GM10266 (cell line): ENCODE data around the gene GDPD5.

Experiments
- DNase-seq: peaks from one replicate; pipeline ENCODE4 v3.0.0; 2012; ENCODE audit errors: extremely low spot score
- TF ChIP-seq, protein P1 (sequence below): IDR thresholded peaks from 2 replicates; pipeline ENCODE4 v1.5.1; 2012; ENCODE audit warnings: mild to moderate bottlenecking, low read depth; ENCODE audit not compliant: control insufficient read depth, insufficient read depth; ENCODE audit errors: missing control alignments

The GDPD5 gene

DNA sequence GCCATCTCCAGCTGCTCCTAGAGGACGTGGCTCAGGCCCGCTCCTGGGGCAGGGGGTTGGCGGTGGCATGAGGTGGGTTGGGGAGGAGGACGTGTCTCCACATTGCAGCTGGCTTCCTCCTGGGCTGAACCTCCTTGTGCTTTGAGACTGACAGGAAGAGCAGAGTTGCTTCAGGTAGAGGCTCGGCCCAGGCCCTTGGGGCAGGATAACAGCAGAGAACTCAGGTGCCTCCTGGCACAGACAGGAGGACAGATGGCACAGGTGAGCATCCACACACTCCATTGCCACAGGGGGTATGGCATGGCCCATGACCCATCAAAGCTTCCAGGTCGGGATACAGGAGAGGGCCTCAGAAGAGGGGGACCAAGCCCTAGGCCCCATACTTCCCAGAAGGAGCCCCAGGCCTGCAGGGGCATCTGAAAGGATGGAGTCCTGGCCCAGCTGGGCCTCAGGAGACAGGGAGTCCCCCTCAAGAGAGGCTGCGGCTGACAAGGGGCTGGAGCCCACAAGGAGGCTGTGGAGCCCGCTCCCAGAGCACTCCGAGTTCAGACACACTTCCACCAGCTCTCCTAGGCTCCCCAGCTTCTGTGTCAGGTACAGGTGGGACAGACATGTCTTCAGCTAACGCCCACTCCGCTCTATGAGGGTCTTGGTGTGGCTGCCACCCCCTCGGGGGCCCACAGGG lies 90.7 kb downstream of the GDPD5 start:
- no peak for DNase-seq
- TF ChIP-seq, protein P1, sequence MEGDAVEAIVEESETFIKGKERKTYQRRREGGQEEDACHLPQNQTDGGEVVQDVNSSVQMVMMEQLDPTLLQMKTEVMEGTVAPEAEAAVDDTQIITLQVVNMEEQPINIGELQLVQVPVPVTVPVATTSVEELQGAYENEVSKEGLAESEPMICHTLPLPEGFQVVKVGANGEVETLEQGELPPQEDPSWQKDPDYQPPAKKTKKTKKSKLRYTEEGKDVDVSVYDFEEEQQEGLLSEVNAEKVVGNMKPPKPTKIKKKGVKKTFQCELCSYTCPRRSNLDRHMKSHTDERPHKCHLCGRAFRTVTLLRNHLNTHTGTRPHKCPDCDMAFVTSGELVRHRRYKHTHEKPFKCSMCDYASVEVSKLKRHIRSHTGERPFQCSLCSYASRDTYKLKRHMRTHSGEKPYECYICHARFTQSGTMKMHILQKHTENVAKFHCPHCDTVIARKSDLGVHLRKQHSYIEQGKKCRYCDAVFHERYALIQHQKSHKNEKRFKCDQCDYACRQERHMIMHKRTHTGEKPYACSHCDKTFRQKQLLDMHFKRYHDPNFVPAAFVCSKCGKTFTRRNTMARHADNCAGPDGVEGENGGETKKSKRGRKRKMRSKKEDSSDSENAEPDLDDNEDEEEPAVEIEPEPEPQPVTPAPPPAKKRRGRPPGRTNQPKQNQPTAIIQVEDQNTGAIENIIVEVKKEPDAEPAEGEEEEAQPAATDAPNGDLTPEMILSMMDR, result no peak

DNA sequence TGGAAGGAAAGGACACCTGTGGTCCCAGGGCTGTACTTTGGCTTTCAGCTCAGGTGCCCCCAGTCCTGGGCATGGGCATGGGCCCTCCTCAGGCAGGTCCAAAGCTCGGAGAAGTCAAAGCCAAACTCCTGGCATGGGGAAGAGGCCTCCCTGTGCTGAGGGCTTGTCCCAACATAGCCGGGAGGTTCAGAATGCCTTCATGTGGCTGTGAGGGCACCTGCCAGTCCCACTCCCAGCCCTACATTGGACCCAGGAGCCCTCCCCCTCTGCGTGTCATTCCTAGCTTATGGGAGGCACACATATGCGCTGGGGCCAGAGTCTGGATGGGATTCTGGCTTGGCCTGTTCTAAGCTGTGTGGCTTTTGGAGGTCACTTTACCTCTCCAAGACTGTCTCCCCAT lies 91.7 kb downstream of the GDPD5 start:
- TF ChIP-seq, protein P1, result no peak
- DNase-seq, result no peak

DNA sequence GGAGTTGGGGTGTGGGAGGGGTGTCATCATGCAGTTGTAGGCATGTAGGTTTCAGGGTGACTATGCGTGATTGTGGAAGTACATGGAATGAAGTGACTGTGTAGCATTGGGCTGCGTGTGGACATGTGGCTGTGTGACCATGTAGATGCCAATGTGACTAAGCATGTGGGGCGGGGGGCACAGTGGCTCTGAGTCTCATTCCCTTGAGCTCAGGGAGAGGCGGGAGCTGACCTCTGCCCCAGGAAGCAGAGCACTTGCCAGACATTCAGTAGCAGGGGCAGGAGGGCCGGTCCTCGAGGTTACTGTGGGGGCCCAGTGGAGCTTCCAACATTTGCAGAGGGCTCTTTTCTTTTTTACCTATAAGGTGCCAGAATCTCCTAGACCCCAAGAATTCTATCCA lies 92.3 kb downstream of the GDPD5 start:
- TF ChIP-seq, protein P1, result no peak
- no peak for DNase-seq

DNA sequence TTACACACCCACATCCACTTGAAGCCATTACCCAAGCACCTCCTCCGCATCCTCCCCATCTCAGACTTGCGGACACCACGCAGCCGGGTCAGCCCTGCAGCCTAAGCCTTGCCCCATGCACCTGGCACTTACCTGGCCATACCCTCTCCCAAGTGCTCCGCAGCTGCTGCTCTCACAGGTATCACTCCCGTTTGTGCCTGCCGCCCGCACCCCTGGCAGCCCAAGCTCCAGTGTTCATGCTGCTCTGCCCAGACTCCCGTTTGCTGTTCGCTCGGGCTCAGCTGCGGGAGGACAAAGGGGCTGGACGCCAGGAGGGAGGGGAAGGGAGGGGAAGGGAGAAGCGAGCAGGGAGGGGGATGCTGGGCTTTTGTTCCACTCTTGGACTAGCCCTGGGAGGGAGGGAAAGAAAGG lies 92.8 kb downstream of the GDPD5 start, which contains the start of gene KLHL35:
Gene KLHL35, minus strand, starts transcription at position 293 of the 411 bp plus-strand sequence. CDS start 2,574 bp downstream, outside the sequence.
- TF ChIP-seq, protein P1, result no peak
- no peak for DNase-seq

DNA sequence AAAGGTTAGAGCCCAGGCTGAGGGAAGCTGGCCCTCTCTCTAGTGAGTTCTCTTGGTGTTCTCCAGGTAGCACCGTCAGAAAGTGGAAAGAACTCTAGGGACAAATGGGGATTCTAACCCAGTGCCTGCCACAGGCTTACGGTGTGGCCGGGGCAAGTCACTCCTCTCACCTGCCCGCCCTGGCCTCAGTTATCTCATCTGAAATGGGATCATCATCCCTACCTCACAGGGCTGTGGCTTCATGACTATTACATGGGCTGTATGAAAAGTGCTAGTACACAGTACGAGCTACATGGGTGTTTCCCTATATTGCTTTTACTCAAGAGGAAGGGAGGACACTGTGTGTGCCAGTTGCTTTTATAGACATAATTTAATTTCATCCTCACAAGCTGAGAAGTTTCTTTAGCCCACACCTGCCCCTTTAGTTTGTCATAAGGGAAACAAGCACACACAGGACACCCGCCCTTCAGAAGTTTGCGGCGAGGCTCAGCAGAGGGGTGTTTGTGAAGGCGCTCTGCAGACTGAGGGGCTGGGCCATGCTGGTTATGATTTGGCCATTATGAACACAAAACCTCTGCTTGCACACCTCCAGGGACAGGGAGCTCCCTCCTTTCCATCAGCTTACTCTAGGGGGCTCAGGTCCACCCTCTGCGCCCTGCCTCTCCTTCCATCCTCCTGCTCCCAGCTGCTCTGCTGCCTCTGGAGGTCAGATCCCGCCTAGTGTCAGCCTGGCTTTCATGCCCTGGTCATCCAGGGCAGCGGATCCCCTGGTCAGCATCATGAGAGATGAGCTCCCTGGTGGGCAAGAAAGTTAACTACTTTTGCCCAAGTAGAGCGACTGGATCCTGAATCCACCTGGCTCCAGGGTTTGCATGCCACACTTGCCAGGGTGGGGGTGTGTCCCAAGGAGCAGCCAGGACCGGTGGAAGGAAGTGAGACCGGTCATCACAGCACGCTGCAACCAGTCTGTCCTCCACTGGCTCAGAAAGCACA lies 93.9 kb downstream of the GDPD5 start:
- TF ChIP-seq, protein P1, result no peak
- DNase-seq, result no peak

DNA sequence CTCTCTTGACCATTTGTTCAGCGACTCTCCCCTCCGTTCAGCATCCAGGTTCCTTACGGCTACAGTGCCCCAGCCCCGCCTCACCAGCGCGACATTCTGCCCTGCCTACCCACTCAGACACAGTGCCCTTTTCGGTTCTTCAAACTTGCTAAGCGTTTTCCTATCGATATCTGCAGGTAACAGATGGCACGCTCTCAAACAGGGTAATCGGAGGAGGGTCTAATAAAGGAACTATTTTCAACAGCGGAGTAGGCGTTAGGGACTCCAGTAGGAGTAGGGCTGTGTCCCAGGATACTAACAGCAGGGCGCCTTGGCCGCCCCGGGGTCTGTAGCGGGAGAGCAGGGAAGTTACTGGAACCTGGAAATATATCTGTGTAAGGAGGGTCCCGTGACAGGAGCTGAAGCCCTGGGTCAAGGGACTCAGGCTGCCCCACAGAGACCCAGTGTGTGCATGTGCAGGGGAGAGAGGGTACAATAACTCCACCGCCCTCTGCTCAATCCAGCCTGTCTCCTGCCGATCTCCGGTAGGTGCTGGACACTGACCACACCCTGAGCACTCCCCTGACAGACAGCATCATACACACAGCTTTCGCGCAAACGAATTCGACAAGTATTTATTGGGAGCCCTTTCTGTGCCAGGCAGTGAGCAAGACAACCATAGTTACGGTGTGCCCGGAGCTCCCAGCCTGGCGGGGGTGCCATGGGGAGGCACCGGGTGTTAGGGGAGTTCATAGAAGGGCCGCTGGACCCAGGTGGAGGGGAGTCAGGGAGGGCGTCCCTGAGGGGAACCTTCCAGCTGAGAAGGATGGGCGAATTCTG lies 94.8 kb downstream of the GDPD5 start:
- TF ChIP-seq, protein P1, result no peak

More for the DNA sequence above, 94.8 kb downstream of the GDPD5 start:
- no peak for DNase-seq
